Daoy (cell line): ENCODE measurements around the gene MORF4L1. TPM values are rescaled to one million over a fixed set of nuclear protein-coding genes. Genes with fewer than 3 reads are reported as not detected.
"Not testable (repeated sequence)": the region's sequence is repeated elsewhere in the genome, so short reads cannot be mapped to it uniquely, and the experiment has no call there.

Experiments
- DNase-seq: peaks from one replicate; pipeline ENCODE4 v3.0.0-alpha.2; 2015; ENCODE audit warnings: low read depth
- total RNA-seq: library from RNA; depleted of rRNA; stranded (reverse); fragments of >200 nt; shearing (Covaris generic); gene quantifications from 2 replicates; pipeline ENCODE4 v1.2.3, GENCODE V29; 2014

MORF4L1 gene
- total RNA-seq, 1 experiment from 2014 or later = 334 TPM

DNA sequence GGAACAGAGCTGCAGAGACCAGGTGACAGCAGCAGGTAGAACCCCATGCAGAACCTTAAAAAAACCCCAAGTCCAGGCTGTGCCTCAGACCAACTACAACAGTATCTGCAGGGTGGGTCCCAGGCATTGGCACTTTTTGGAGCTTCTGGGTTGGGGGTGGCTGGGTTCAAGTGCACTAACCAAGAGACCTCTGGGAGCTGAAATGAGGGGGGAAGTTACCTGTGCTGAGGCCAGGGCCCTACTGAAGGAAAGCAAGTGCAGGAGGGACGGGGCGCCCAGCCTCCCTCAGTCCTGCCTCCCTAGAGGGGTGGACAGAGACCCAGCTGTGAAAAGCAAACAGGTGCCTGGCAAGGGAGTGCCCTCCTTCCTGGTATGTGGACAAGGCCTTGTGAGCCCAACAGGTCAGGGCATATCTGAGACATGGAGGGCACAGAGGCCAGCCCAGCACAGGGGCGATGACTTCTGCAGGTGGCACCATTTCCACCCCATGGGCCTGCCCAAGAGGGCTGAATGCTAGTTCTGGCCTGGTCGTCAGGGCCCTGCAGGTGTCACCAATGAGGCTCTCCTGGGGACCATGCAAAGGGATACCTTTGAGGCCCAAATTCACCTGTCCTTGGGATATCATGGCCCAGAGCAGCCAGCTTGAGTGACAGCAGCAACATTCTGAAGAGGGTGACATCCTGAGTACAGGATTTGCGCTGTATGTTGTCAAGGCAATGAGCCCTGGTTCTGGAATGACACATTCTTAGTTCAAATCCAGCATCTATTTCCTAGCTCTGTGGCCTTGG lies 53.5 kb downstream of the MORF4L1 start:
- no peak for DNase-seq

- DNase-seq = no peak
Observed at GRCh38 chr15:78927077-78927790, 54.5 kb downstream of the MORF4L1 start.

DNA sequence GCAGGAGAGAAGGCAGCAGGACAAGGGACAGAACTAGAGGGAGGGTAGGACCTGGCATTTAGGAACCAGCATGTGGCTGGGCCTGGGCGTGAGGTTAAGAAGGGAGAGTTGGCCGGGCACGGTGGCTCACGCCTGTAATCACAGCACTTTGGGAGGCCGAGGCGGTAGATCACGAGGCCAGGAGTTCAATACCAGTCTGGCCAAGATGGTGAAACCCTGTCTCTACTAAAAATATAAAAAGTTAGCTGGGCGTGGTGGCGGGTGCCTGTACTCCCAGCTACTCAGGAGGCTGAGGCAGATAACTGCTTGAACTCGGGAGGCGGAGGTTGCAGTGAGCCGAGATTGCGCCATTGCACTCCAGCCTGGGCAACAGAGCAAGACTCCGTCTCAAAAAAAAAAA lies 55.5 kb downstream of the MORF4L1 start:
- not testable (repeated sequence) for DNase-seq

- DNase-seq = no peak
Observed at GRCh38 chr15:78928616-78929093, 56.0 kb downstream of the MORF4L1 start.

DNA sequence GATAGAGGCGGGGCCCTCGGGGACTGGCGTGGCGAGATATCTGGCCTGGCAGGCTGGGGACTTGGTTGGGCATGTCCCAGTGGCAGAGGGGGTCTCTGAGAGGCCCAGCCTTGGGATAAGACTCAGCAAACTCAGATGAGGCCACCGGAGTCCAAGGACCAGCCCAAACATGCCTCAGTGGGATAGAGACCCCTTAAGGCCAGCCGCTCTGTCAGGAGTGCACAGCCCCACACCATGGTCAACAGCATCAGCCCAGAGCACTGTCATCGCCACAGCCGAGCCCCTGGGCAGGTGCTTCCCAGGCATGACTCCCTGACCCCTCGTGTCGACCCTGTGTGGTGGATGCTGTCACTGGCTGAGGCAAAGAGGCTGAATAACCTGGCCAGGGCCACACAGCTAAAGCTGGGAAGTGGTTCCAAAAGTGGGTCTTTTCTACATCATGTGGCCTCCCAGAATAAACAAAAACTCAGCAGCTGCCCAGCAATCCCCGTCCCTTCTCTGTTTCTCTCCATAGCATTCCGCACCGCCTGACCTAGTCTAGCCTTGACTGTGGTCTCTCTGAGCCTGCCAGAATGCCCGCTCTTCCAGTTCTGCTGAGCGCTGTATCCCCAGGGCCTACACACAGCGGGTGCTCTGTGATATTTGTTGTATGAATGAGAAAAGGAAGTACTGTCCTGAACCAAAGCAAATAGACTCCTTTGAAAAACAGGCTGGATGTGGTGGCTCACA lies 57.0 kb downstream of the MORF4L1 start:
- DNase-seq = no peak

- peak; percentile 92 for DNase-seq
Observed at GRCh38 chr15:78930577-78931388, 58.1 kb downstream of the MORF4L1 start.

- DNase-seq = no peak
Observed at GRCh38 chr15:78931439-78932257, 59.0 kb downstream of the MORF4L1 start.

- DNase-seq = no peak
Observed at GRCh38 chr15:78932258-78932808, 59.6 kb downstream of the MORF4L1 start.

- DNase-seq = no peak
Observed at GRCh38 chr15:78933187-78933822, 60.6 kb downstream of the MORF4L1 start.

DNA sequence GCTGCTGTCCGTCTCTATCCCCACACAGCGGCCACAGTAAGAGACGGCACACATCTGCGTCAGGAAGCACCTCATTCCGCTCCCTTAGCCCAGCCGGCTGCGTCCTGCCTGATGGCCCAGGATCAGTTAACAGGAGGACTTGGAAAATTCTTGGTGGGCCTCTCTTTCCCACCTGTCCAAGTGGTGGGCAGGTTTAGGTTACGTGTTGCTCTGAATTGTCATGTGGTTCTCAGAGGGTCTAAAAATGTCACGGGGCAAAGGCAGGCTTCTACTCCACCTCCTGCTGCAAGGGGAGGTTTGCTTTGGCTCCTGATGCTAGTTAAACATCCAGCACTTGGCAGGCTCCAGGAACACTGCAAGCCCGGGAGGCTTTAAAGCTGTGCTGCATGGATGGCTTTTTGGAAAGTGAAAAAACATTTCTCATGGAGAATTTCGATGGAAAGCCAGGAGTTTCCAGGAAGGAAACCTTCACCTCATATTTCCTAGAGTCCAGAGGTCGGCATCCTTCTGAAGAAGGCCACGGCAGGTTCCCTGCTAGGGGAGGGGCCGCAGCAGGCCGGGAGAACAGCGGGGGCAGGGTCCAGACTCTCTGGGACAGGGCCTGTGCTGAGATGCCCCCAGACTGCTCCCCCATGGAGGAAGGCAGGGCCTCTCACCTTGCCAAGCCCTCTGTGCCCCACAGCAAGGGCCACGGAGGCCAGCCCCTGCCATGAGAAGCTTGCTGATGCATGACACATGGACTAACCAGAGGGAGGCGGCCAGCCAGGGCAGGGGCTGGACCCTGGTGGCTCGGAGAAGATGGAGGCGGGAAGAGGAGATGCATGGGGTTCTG lies 61.3 kb downstream of the MORF4L1 start:
- no peak for DNase-seq

- DNase-seq = no peak
Observed at GRCh38 chr15:78934655-78935023, 61.9 kb downstream of the MORF4L1 start.

- DNase-seq = no peak
Observed at GRCh38 chr15:78937132-78937739, 64.5 kb downstream of the MORF4L1 start.

DNA sequence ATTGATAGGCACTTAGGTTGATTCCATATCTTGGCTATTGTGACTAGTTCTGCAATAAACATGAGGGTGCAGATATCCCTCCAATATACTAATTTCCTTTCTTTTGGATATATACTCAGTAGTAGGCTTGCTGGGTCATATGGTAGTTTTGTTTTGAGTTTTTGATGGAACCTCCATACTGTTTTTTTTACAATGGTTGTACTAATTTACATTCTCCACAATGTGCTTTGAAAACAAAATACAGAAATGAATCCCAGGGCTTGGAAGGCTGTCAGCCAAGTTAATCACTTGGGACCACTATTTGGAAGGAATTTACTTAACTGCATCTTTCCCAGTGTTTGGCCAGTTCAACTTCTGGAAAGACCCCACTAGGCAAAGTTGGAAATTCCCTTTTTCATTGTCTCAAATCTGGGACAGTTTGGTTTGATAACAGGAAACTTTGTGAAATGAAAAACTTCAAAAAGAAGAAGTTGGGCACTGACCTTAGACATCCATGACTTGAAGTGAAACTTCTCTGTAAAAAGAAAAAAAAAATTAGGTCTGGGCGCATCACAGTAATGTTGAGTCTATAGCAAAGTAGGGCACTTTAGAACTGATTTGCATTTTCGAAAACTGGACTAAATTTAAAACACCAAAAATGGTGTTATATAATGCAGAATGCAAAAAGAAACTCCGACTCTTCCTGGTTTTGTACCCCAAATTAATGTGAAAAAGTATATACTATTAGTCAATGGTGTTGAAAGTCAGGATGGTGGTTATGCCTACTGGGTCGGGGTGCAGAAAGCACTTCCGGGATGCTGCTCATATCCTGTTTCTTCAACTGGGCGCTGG lies 66.2 kb downstream of the MORF4L1 start:
- no peak for DNase-seq

- DNase-seq = no peak
Observed at GRCh38 chr15:78942741-78943140, 70.1 kb downstream of the MORF4L1 start.

DNA sequence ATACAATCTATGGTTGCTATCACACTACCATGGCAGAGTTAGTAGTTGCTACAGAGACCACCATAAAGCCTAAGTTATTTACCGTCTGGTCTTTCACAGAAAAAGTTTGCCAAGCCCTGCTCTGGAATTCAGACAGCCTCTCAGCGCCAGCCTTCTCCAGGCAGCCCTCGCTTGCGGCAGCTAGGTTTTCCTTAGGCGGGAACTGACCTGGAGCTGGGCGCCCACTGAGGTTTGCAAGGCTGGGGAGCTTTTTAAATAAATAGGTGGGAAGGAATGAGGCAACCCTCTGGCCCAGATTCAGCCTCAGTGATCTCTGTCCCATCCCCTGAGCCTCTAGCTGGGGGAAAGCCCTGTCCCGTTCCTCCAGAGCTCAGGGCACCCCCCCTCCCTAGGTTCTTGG lies 71.0 kb downstream of the MORF4L1 start:
- DNase-seq = no peak

- DNase-seq = no peak
Observed at GRCh38 chr15:78944202-78944625, 71.5 kb downstream of the MORF4L1 start.

DNA sequence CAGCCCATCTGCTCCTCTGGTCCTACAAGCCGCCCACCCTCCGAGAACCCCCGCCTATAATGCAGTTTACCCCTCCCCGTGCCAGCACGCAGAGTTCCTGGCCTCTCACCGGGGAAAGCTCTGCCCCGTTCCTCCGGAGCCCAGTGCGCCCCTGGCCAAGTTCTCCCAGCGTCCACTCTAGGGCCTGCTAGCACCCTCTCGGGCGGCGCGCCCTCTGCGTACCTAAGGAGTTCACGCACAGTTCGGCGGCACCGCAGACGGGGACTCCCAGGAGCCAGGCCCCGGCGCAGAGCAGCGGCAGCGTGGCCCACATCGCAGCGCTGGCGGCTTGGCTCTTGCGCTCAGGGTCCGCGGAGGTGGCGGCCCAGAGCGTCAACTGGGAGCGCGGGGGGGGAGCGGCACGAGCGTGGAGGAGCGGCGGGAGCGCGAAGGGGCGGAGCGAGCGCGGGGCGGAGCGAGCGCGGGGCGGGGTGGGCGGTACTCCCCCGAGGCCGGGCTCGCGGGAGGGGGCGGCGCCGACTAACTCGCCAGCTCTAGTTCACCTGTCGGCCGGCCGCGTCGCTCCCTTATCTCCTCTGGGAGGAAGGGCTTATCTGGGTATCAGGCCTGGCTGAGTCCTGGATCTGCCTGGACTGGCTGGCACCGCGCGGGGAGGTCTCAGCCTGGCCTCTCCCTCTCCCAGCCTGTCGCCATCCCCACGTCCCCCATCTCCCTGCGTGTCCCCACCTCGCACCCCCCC lies 72.1 kb downstream of the MORF4L1 start, which contains the start of gene CTSH:
Gene CTSH (minus strand): TSS at position 378 of the 739 bp plus-strand sequence. CDS start 65 bp downstream, at position 313.
- DNase-seq = peak; percentile 71
